Fibroblast of lung (primary cell): ENCODE measurements around the gene ZNF853.

ENCODE experiments used
- EZH2 ChIP-seq: IDR thresholded peaks from 2 replicates; pipeline ENCODE4 v1.5.1; 2012; ENCODE audit warnings: low read length, control low read depth, mild to moderate bottlenecking; ENCODE audit errors: missing control alignments
- TF ChIP-seq, protein P1 (sequence below), 2 donors: IDR thresholded peaks in 1 of 2; conservative IDR thresholded peaks in 1 of 2; 1 replicate in 1 of 2; 2 replicates in 1 of 2; pipeline ENCODE4 v1.5.1; 2011 to 2012; ENCODE audit warnings: low read length in 2 of 2, control low read depth in 1 of 2, inconsistent platforms in 1 of 2, low read depth in 1 of 2, mild to moderate bottlenecking in 1 of 2

DNA sequence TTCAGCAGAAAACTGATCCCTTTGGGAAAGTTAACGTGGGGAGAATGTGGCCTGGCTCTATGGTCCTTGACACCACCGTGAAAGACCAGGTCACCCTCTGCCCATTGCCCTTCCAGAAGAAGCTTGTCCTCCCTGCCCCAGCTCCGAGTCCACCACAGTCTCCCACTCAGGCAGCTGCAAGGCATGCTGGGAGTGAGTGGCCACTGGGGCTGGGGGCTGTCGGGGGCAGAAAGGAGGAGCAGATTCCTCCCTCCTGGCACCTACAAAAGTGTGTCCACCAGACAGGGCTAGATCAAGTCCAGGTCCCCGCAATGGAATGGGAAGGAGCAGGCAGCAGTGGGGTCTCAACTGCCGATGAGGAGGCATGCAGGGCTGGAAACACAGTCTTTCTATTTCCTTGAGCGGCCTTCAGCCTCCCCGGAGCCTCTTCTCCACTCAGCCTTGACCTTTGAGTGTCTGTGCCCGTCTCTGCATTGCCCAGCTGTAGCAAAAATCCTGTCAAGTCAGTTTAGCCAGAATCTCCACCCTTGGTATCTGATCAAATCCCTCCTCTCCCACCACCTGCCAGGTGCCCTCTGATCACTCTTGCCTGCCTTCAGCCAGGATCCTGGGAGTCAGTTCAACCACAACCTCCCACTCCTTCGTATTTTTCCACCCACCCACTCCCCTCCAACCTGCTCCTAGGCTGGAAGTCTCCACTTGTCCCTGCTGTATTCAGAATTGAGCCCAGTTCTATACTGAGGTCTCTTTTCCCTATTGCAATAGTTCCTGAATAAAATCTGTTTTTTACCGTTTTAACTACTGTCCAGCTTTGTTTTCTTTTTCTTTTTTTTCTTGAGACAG lies 14.8 kb downstream of the ZNF853 start:
- TF ChIP-seq, protein P1, sequence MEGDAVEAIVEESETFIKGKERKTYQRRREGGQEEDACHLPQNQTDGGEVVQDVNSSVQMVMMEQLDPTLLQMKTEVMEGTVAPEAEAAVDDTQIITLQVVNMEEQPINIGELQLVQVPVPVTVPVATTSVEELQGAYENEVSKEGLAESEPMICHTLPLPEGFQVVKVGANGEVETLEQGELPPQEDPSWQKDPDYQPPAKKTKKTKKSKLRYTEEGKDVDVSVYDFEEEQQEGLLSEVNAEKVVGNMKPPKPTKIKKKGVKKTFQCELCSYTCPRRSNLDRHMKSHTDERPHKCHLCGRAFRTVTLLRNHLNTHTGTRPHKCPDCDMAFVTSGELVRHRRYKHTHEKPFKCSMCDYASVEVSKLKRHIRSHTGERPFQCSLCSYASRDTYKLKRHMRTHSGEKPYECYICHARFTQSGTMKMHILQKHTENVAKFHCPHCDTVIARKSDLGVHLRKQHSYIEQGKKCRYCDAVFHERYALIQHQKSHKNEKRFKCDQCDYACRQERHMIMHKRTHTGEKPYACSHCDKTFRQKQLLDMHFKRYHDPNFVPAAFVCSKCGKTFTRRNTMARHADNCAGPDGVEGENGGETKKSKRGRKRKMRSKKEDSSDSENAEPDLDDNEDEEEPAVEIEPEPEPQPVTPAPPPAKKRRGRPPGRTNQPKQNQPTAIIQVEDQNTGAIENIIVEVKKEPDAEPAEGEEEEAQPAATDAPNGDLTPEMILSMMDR (conservative IDR thresholded peaks at IDR 0.05 in 1 of 2, IDR thresholded peaks at IDR 0.05 in 1 of 2; ENCODE audit: low read depth in 1 of 2, low read length in 2 of 2): no peak
- no peak for TF ChIP-seq EZH2
